Mesendoderm (in vitro differentiated cells): Measurements from ENCODE around the gene DCC.

Source experiments
- DNase-seq: peaks from one replicate; pipeline ENCODE4 v3.0.0; 2013
- H2AK5ac ChIP-seq: 2 replicates; pipeline ENCODE4 v1.6.1; 2013; ENCODE audit warnings: low read length, inconsistent platforms
- H2BK120ac ChIP-seq: 2 replicates; pipeline ENCODE4 v1.6.1; 2013; ENCODE audit warnings: low read depth, mild to moderate bottlenecking, low read length, moderate library complexity, mixed read lengths
- H2BK15ac ChIP-seq: replicated peaks from 2 replicates; pipeline ENCODE4 v1.6.1; 2013; ENCODE audit warnings: low read depth, mild to moderate bottlenecking, moderate library complexity
- H2BK5ac ChIP-seq: 2 replicates; pipeline ENCODE4 v1.6.1; 2013; ENCODE audit warnings: low read length, inconsistent platforms
- H3K18ac ChIP-seq: 2 replicates; pipeline ENCODE4 v1.6.1; 2013; ENCODE audit warnings: mild to moderate bottlenecking, low read length, mixed read lengths
- H3K23ac ChIP-seq: one replicate; pipeline ENCODE4 v1.6.1; 2013; ENCODE audit warnings: low read length
- H3K27ac ChIP-seq: 2 replicates; pipeline ENCODE4 v1.5.1; 2013; ENCODE audit warnings: low read depth, mild to moderate bottlenecking, inconsistent platforms, low read length, moderate library complexity
- H3K27me3 ChIP-seq: 2 replicates; pipeline ENCODE4 v1.6.1; 2013; ENCODE audit warnings: low read length, control low read depth, mild to moderate bottlenecking, inconsistent platforms; ENCODE audit not compliant: insufficient read depth, poor library complexity
- H3K36me3 ChIP-seq: 2 replicates; pipeline ENCODE4 v1.6.1; 2013; ENCODE audit warnings: low read length, inconsistent platforms; ENCODE audit not compliant: control insufficient read depth, insufficient read depth
- H3K4ac ChIP-seq: one replicate; pipeline ENCODE4 v1.6.1; 2013; ENCODE audit warnings: low read depth, mild to moderate bottlenecking, low read length, moderate library complexity
- H3K4me1 ChIP-seq: 2 replicates; pipeline ENCODE4 v1.6.1; 2013; ENCODE audit warnings: low read depth, low read length, inconsistent platforms; ENCODE audit not compliant: control insufficient read depth
- H3K4me2 ChIP-seq: 2 replicates; pipeline ENCODE4 v1.6.1; 2013; ENCODE audit warnings: low read length
- H3K4me3 ChIP-seq: 2 replicates; pipeline ENCODE4 v1.5.1; 2013; ENCODE audit warnings: mild to moderate bottlenecking, low read length
- H3K56ac ChIP-seq: one replicate; pipeline ENCODE4 v1.6.1; 2013; ENCODE audit warnings: low read length
- H3K79me1 ChIP-seq: 2 replicates; pipeline ENCODE4 v1.6.1; 2013; ENCODE audit warnings: low read length, inconsistent platforms
- H3K79me2 ChIP-seq: 2 replicates; pipeline ENCODE4 v1.6.1; 2013; ENCODE audit warnings: mild to moderate bottlenecking, low read length; ENCODE audit not compliant: control insufficient read depth, insufficient read depth
- H3K9ac ChIP-seq: 2 replicates; pipeline ENCODE4 v1.6.1; 2013; ENCODE audit warnings: low read length, inconsistent platforms
- H4K5ac ChIP-seq: one replicate; pipeline ENCODE4 v1.6.1; 2013; ENCODE audit warnings: low read length
- H4K8ac ChIP-seq: one replicate; pipeline ENCODE4 v1.6.1; 2013; ENCODE audit warnings: low read depth, mild to moderate bottlenecking, control low read depth, low read length, moderate library complexity
- WGBS: extraction: QIAGEN DNeasy Blood & Tissue Kit; methylation state at CpG from one replicate; pipeline ENCODE4 v1.1.7; 2013; ENCODE audit warnings: low lambda C conversion rate, missing lambda C conversion rate; ENCODE audit not compliant: insufficient coverage; ENCODE audit errors: extremely low coverage; 5-methylcytosine and 5-hydroxymethylcytosine counted together

Gene DCC

DNA sequence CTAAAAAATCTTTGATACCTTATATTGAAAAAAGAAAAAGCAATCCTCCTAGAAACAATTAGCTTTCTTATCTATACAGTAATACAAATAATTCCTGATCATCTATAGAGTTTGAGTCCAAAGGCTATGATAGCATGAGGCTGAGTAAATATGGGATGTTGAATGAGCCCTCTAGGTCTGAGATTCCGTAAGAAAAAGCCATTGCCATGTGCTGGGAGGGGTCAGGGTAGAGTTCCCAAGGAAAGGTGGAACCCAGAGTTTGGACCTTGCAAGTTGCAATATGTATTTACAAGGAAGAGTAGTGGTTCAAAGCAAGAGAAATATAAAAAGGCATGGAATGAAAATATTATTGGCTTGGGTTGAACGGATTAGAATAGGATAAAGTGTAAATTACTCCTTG is 178.1 kb downstream of the DCC start:
- H3K4me3 ChIP-seq = no peak overlapping the region
- H3K4me2 ChIP-seq = no peak overlapping the region
- no peak overlapping the region for H2BK120ac ChIP-seq
- no peak overlapping the region for H2BK15ac ChIP-seq
- H3K9ac ChIP-seq = no peak overlapping the region
- no peak overlapping the region for H4K8ac ChIP-seq
- H3K27me3 ChIP-seq = no peaks in the 10 kb centered on the region
- H3K18ac ChIP-seq = no peak overlapping the region
- H3K23ac ChIP-seq = no peak overlapping the region
- H3K79me2 ChIP-seq = no peaks in the 10 kb centered on the region
- no peaks in the 10 kb centered on the region for H3K79me1 ChIP-seq
- no peak overlapping the region for H3K56ac ChIP-seq
- no peak overlapping the region for H4K5ac ChIP-seq
- H2BK5ac ChIP-seq = no peak overlapping the region
- no peaks in the 10 kb centered on the region for H3K4me1 ChIP-seq
- no peaks in the 10 kb centered on the region for H3K36me3 ChIP-seq
- no peak overlapping the region for H3K4ac ChIP-seq
- no peak overlapping the region for H3K27ac ChIP-seq
- no CpG with 5 or more reads among the region's 2 CpGs for WGBS
- no peak overlapping the region for H2AK5ac ChIP-seq
- DNase-seq = no peak

DNA sequence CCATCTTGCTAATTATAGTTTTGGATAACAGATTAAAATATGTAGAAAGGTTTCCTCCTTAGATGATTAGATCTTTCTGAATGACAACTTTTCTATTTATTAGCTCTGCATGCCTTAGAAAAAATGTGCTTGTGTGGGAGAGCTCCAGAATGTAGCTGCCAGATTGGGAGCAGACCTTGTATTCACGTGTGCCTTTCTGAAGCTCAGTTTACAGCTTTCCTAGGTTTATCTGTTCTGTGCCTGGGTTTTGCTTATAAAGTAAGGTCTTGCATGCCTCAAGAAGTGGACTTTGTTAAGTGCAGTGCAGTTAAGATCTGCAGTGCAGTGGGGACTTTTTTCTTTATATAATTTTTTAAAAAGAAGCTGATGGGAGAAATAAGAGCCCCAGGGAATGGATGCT is 179.0 kb downstream of the DCC start:
- Histone ChIP-seq H2BK120ac (no peak overlapping the region), H2BK5ac (no peak overlapping the region), H3K56ac (no peak overlapping the region), H2BK15ac (no peak overlapping the region), H3K18ac (no peak overlapping the region), H4K5ac (no peak overlapping the region), H3K79me2 (no peaks in the 10 kb centered on the region), H2AK5ac (no peak overlapping the region), H3K4me3 (no peak overlapping the region), H3K79me1 (no peaks in the 10 kb centered on the region), H3K36me3 (no peaks in the 10 kb centered on the region), H3K27ac (no peak overlapping the region), H4K8ac (no peak overlapping the region), H3K9ac (no peak overlapping the region), H3K4me1 (no peaks in the 10 kb centered on the region), H3K4me2 (no peak overlapping the region), H3K23ac (no peak overlapping the region), H3K27me3 (no peaks in the 10 kb centered on the region), H3K4ac (no peak overlapping the region)
- WGBS = no CpG with 5 or more reads among the region's 1 CpG
- no peak for DNase-seq

DNA sequence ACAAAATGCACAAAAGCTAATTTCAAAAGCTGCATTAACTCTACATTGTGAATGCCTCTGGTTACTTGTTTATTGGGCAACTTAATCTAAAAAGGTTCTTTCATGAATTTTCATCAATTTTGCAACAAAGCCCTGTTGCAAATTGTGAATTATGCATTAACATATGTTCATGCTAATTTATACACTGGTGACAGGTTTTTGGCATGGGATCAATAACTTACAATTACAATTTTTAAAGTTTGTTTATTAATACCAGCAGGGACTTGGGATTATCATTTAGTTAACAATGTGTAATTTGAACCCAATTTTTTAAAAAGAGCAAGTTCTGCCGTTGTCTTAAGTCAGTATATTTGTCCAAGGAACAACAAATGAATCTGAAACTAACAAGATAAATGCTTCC is 183.6 kb downstream of the DCC start:
- Histone ChIP-seq H2BK120ac (no peak overlapping the region), H3K27ac (no peak overlapping the region), H3K23ac (no peak overlapping the region), H3K79me1 (no peaks in the 10 kb centered on the region), H4K8ac (no peak overlapping the region), H2BK5ac (no peak overlapping the region), H3K4me1 (no peaks in the 10 kb centered on the region), H3K18ac (no peak overlapping the region), H3K4me2 (no peak overlapping the region), H3K79me2 (no peaks in the 10 kb centered on the region), H3K4ac (no peak overlapping the region), H2AK5ac (no peak overlapping the region), H3K27me3 (no peaks in the 10 kb centered on the region), H3K9ac (no peak overlapping the region), H2BK15ac (no peak overlapping the region), H3K36me3 (no peaks in the 10 kb centered on the region), H4K5ac (no peak overlapping the region), H3K4me3 (no peak overlapping the region), H3K56ac (no peak overlapping the region)
- WGBS = no CpG with 5 or more reads among the region's 1 CpG
- DNase-seq = no peak

DNA sequence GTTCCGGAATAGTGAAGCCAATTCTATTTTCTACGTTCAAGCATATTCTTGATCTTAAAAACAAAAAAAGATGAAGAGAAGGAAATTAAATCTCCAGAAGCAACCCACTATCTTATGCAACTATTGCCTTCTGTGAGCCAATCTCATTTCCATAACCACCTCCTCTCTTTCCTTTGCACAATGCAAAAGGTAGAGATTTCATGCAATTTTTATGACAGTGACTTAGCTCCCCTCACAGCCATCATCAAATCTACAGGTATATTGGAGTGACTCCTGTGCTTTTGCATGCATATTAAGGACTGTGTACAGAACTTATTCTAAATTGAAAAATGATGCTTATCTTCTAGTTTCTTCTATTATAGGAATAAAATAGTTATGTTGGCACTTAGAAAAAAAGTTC is 191.8 kb downstream of the DCC start:
- Histone ChIP-seq H3K56ac (no peak overlapping the region), H3K4ac (no peak overlapping the region), H2BK15ac (no peak overlapping the region), H2AK5ac (no peak overlapping the region), H3K4me2 (no peak overlapping the region), H3K9ac (no peak overlapping the region), H3K27ac (no peak overlapping the region), H3K18ac (no peak overlapping the region), H2BK5ac (no peak overlapping the region), H3K79me2 (no peaks in the 10 kb centered on the region), H4K5ac (no peak overlapping the region), H2BK120ac (no peak overlapping the region), H3K27me3 (no peaks in the 10 kb centered on the region), H3K4me3 (no peak overlapping the region), H3K36me3 (no peaks in the 10 kb centered on the region), H4K8ac (no peak overlapping the region), H3K79me1 (no peaks in the 10 kb centered on the region), H3K23ac (no peak overlapping the region), H3K4me1 (no peaks in the 10 kb centered on the region)
- no CpG with 5 or more reads among the region's 2 CpGs for WGBS
- DNase-seq = no peak

DNA sequence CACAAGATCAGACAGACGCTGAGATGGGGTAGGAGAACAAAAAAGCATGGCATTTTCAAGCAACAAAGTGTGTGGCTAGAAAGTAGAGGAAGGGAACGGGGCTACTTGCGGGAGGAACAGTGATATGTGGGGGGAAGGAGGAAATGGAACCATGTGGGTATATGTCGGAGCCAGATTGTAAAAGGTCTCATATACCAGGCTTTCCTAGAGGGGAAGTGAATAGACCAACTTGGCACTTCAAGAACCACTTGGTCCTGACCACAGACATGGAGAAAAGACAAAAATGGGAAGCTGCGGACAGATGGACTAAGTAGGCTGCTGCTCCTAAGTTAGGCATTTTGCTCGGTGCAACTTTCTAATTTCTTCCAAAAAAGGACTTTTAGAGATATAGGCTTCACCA is 196.0 kb downstream of the DCC start:
- Histone ChIP-seq H3K9ac (no peak overlapping the region), H3K4me3 (no peak overlapping the region), H3K27me3 (no peaks in the 10 kb centered on the region), H3K36me3 (no peaks in the 10 kb centered on the region), H3K4ac (no peak overlapping the region), H4K8ac (no peak overlapping the region), H3K56ac (no peak overlapping the region), H2BK120ac (no peak overlapping the region), H3K4me2 (no peak overlapping the region), H3K18ac (no peak overlapping the region), H3K4me1 (no peaks in the 10 kb centered on the region), H2BK5ac (no peak overlapping the region), H3K27ac (no peak overlapping the region), H2AK5ac (no peak overlapping the region), H3K23ac (no peak overlapping the region), H3K79me1 (no peaks in the 10 kb centered on the region), H4K5ac (no peak overlapping the region), H3K79me2 (no peaks in the 10 kb centered on the region), H2BK15ac (no peak overlapping the region)
- no CpG with 5 or more reads among the region's 6 CpGs for WGBS
- DNase-seq = no peak

DNA sequence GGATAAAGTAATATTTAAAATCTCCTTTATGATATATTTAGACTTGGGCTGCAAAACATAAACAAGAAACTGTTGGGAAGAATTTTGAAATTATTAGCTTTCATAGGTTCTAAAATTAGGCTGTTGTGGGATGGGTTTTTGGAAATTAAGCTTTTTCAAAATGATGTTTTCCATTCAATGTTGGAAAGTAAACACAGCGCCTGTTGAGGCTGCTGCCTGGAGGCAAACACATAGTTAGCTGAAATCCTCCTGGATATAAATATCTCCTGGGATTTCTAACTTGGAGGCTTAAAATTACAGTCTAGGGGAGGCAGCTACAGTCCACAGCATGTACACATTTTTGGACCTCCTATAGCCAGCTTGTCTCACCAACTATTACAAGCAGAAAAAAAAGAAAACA is 197.3 kb downstream of the DCC start:
- Histone ChIP-seq H3K79me2 (no peaks in the 10 kb centered on the region), H4K8ac (no peak overlapping the region), H3K36me3 (no peaks in the 10 kb centered on the region), H2BK120ac (no peak overlapping the region), H3K23ac (no peak overlapping the region), H2AK5ac (no peak overlapping the region), H3K4ac (no peak overlapping the region), H3K27ac (no peak overlapping the region), H3K9ac (no peak overlapping the region), H3K56ac (no peak overlapping the region), H3K27me3 (no peaks in the 10 kb centered on the region), H3K4me3 (no peak overlapping the region), H3K4me1 (no peaks in the 10 kb centered on the region), H4K5ac (no peak overlapping the region), H3K18ac (no peak overlapping the region), H2BK15ac (no peak overlapping the region), H3K79me1 (no peaks in the 10 kb centered on the region), H3K4me2 (no peak overlapping the region), H2BK5ac (no peak overlapping the region)
- no peak for DNase-seq
- no CpG with 5 or more reads among the region's 1 CpG for WGBS
